ENCODE measurements around the gene UBE3D.
"Not testable (repeated sequence)": the region's sequence is repeated elsewhere in the genome, so short reads cannot be mapped to it uniquely, and the experiment has no call there.

UBE3D gene

DNA sequence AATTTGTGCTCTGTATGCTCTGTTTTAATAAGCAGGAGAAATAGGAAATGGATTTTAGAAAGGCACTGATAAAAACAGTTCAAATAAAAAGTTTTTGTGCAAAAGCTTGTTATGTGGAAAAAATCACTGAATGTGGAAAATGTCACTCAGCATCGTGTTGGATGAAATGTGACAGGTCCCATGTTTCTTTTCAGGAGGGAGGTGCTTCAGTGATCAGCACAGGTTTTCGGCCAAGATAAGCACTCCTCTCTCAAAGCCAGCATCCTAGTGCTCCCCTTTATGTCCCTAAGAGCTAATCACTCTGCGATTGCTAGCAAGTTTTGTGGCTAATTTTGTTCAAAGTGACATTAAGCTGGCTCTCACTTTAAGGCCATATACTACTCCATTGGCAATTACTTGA is 12.0 kb downstream of the UBE3D start:
- no peak for DNase-seq

DNA sequence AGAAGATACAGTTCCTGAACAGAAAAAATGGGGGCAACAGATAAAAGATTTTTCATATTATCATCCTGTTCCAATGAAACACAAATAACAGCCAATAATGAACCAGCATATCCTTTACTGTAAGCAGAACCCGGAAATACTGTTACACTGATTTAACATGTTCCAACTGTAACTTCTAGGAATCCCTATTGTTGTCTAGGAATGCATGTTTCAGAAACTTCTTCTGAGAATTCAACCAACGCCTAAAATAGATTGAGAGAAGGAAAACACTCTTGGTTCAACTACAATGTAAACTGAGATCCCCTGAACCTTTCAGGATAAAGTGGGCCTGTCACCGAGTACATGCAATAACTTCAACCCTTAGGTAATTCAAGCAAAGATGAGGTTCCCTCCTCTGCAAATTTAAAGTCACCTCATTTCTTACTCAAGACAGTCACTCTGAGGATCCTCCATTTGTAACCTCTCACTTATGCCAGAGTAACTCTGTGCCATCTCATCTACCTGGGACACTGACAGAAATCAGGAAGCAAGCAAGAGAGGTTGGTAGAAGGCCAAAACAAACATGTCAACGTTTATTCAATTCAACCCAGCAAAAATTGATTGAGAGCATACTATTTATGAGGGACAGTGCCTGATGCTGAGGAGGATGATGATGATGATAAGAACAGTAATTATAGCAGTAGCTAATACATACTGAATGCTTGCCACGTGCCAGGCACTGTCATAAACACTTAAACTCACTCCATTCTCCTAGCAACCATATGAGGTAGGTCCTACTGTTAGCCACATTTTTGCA is 14.1 kb downstream of the UBE3D start:
- DNase-seq: no peak

DNA sequence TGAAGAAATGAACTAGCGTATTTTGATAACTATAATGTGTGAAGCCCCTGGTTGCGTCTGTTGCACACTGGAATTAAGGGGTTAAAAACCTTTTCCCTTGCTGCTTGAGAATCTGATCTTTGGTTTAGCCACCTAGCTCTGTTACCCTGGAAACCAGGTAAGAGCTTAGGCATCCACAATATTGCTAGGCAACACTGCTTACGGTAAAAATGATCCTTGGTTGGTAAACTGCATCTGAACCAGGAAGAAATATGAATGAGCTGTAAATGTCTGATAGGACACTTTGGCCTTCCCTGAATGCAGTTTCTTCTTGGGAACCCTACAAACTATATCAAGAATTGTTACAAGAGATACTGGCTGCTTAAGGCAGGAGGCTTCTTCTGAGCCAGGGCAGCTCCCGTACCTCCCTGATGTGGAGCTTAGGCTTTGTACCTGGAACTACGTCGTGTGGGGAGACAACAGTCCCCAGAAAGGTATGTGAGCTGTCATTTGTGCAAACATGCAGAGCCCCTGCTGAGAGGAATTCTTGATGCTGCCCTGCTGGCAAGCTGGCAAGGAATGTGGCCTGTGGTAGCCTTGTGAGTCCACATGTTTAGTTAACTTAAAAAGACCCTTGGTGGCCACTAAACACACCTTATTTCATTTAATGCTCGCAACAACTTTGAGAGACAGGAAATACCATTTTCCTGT is 18.4 kb downstream of the UBE3D start:
- no peak for DNase-seq

DNA sequence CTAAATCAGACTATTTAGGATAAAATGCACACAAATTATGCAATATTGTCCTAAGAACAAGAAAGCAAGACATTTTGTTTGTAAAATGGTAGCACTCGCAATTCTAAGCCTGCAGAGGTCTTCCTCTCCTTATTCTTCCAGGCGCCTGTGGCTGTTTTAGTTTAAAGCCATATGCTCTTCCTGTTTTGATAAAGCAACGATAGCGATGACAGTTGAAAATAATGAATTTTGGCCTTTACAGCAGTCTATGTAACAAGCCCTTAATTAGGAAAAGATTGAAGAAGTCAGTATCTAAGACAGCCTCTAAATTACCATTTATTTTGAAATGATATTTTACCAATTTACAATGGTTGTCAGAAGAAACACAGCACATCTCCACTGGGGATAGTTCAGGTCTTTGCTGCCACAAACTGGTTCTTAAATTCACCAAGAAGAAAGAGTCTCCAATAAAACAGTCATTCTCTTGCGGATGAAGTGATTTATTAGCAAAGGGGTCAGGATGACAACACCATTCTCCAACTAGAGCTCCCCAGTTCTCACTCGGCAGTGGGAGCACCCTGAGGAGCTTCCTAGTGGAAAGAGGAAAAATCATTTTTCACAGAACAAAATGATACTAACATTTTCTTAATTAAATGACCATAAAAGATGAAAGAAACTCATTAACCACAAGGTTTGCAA is 21.4 kb downstream of the UBE3D start:
- DNase-seq: no peak

DNA sequence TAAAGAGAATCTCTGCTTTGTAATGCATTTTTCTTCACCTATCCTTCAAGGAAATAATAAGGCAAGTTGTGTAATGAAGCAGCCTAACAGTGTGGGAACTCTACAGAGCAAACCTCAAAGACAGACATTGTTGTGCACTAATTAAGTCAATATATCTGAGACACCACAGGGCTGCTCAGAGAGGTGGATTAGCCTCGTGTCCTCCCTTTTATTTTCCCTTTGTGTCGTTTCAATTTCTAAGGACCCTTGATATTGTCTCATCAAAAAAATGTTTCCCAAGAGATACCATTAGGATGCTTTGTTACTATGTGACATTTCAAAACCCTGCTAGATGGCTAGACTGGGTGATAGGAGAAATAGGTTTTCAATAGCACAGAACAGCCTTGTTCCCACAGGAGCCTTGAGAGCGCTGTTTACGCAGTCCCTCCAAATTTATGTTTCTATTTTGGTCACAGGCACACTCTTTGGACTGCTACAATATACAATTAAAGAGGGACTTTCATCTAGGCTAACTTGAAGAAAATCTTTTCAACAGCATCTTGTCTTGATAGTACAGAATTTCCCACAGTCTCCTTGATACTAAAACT is 23.1 kb downstream of the UBE3D start:
- DNase-seq: no peak

DNA sequence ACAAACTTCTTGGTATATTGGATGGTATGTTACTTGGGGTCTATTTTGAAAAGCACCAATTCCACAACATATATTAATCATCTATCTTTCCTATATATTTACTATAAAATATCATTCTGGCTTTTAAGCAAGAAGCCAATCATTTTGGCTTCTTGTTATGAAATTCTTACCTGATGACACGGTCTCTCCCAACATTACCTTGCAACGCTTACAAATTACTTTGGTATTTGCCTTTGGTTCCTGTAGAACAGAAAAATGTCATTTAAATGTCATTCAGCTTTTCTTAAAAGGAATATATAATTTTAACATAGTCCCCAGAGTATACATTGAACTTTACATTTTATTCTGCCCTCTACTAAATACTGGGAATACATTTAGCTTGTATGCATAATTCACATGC is 27.4 kb downstream of the UBE3D start:
- no peak for DNase-seq

DNA sequence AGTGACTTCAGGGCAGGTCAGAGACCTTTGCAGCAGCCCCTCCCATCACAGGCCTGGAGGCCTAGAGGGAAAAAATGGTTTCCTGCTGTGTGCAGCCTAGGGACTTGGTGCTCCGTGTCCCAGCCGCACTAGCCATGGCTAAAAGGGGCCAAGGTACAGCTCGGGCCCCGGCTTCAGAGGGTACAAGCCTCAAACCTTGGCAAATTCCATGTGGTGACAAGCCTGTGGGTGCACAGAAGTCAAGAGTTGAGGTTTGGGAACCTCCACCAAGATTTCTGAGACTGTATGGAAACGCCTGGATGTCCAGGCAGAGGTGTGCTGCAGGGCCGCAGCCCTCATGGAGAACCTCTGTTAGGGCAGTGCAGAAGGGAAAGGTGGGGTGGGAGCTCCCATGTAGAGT is 34.0 kb downstream of the UBE3D start:
- DNase-seq: no peak

DNA sequence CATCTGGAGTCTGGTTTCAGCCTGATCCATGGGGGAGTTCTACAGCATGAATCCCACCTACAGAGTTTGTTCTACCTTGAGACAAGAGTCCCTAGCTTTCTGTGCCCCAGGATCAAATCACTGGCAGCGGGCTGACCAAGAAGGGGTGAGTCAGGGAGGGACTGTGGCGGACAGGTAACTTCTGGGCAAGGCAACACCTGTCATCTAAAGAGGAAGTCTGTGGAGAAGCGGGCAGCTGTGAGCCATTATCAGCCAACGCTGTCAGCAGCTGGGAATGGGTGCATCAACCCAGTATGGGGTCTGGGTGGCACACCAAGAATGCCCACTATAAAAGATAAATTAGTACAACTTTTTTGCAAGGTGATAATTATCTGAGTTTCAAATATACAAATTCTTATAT is 45.9 kb downstream of the UBE3D start:
- DNase-seq: no peak

DNA sequence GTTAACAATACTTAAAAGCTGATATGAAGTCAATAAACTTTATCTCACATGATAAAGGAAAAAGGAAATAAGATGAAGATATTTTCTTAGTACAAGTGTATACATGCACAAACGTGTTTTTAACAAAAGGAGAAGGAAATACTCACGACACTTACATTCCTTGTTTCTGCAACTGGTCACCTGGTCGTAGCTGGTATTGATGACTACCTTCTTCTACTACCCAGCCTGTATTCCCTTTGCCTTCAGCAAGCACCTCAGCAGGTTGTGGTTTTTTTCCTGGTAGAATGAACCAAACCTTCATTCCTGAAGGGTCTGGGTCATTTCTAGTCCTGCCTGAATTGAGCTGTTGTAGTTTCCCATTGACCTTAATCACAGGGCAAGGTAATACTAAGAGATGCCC is 54.5 kb downstream of the UBE3D start:
- DNase-seq: not testable (repeated sequence)

DNA sequence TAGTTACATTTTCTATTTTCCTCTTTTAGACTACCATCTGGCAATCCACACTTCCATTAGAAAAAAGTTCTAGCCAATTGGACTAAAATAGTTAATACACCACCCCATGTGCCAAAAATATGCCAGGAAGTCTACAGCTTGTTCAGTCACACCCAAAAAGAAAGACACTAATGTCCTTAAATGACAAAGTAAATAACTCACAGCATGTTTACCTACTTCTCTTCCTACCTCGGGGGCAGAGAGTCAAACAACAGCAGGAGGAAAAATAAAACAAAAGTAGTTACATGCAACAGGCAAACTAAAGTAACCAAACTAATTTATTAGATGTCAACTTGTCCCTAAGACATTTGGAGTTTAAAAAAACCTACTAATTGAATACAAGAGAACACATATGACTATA is 57.0 kb downstream of the UBE3D start:
- no peak for DNase-seq

DNA sequence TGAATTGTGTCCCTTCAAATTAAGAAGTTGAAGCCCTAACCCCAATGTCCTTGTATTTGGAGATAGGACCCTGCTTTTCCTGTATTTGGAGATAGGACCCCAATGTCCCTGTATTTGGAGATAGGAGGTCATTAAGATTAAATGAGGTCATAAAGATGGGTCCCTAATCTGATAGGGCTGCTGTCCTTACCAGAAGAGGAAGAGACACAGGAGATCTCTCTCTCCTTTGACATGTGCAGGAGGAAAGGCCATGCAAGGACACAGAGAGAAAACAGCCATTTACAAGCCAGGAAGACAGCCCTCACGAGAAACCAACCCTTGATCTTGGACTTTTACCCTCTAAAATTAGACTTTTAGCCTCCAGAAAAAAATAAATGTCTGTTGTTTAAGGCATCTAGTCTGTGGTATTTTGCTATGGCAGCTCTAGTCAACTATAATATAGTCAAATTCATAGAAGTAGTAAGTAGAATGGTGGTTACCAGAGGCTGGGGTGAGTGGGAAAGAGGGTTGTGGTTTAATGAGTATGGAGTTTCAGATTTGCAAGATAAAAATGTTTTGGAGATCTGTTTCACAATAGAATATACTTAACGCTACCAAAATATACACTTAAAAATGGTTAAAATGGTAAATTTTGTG is 59.3 kb downstream of the UBE3D start:
- DNase-seq: no peak

DNA sequence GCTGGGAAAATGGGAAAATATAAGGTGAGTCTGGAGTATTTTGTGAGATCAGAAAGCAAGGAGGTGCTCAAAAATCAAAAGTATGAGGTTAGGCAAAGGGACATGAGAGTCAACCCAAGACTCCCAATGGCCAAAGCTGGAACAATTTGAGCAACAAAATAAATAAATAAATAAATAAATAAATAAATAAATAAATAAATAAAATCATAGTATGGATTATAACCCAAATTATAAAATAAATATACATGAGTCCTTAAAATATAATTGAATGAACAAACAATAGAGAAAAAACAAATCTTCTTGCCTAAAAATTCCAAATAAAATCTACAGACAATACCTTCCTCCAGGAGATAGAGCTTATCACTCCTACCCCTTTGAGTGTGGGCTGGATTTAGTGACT is 69.5 kb downstream of the UBE3D start:
- no peak for DNase-seq

DNA sequence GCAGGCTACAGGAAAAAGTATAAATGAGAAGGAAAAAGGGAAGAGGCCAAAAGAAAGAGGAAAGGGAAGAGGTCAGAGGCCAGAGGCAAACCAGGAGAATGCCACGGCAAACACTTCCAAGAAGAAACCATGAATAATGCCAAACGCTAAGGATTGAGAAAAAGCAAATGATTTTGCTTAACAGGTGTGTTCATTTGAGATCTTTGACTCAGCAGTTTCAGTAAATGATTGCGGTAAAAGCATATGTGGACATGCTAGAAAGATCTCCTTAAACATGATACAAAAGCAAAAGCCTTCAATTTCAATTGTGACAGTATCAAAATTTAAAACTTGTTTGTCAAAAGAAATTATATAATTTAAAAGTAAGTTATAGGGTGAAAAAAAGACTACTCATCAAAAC is 70.6 kb downstream of the UBE3D start:
- DNase-seq: no peak

DNA sequence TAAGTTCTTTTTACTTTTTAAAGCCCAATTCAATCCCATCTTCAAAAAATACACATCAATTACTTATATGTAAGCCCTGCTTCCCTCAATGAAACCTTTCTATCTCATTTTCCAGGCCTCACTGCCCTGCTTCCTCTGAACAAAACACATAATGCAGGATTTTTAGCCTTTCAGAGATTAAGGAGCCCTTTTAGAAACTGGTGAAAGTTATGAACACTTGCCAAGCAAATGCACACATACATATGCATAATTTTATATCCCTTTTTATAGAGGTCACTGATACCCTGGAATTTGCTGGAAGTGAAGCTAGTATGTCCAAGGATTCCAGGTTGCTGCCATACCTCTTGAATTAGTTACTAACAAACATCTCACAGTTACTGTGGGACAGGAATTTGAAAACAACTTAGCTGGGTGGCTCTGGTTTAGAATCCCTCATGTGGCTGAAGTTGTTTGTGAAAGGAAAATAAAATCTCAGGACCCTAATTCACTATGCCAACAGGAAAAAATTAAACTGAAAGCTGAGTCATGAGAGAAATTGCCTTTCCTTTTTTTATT is 75.8 kb downstream of the UBE3D start:
- no peak for DNase-seq

DNA sequence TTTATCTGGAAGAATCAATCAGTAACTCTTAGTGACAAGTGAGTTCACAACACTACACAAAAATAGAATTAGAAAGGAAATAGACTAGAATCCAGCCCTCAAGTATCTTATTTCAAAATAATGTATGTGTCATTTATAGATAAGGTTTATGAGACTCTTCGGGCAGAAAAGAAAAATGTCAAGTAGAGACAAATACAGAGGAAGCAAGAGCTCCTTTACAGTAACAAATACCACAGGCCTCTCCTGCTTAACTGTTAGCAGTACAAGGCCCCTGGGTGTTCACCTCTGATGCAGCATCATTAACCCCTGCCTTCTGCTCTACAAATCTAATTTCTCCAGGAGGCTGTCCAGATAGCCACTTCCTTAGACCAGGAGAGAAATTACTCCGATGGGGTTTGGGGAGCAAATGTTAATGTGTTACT is 76.7 kb downstream of the UBE3D start:
- no peak for DNase-seq

DNA sequence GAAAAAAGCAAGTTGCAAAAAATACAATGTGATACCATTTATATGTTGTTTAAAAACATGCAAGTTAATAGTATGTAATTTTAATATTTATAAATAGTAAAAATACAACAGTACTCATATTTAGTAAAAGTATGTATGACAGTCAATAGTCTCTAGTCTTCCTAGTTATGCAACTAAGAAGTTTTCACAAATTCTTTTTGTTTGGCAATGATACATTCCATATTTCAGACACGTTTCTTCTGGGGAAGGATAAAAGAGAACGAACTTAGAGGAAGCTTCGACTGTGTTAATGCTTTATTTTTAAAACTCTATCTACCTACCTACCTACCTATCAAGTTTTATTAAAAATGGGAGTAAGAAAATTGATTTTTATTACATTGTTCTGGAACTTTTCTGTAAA is 77.7 kb downstream of the UBE3D start:
- DNase-seq: no peak

DNA sequence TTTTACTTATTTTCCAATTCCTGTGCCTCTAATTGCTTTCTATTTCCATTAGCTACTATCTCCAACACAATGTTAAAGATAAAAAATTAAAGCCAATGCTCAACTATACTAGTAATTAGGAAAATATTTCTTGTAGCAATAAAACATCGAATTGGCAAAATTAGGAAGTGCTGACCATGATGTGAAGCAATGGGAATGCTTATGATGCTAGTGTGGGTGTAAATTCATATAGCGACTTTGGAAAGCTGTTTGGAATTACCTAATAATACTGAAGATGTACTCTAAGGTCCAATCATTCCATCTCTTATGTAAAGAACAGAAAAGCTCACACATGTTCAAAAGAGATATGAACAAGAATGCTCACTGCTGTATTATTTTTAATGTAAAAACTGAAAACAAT is 78.2 kb downstream of the UBE3D start:
- DNase-seq: no peak

DNA sequence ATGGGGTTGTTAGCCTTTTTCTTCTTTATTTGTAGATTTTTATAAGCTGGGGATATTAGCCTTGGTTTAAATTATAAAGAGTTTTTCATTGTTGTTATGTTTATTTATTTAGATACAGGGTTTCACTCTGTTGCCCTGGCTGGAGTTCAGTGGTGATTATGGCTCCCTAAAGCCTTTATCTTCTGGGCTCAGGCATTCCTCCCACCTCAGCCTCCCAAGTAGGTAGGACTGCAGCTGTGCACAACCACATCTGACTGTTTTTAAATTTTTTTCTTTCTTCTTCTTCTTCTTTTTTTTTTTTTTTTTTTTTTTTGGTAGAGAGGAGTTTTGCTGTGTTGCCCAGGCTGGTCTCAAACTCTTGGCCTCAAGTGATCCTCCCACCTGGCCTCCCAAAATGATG is 80.9 kb downstream of the UBE3D start:
- no peak for DNase-seq

DNA sequence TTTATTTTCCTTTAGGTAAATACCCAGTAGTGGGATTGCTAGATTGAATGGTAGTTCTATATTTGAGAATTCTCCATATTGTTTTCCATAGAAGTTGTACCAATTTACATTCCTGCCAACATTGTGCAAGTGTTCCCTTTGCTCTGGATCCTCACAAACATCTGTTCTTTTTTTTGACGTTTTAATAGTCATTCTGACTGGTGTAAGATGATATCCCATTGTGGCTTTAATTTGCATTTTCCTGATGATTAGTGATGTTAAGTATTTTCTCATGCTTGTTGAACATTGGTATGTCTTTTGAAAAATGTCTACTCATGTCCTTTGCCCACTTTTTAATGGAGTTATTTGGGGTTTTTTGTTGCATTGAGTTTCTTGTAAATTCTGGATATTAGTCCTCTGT is 85.6 kb downstream of the UBE3D start:
- no peak for DNase-seq

DNA sequence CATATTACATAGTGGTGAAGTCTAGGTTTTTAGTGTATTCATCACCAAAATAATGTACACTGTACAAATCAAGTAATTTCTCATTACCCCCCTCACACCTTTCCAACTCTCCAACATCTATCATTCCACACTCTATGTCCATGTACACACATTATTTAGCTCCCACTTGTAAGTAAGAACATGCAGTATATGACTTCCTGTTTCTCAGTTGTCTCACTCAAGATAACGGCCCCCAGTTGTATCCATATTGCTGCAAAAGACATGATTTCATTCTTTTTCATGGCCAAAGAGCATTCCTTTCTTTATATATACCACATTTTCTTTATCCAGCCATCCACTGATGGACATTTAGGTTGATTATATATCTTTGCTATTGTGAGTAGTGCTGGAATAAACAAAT is 86.0 kb downstream of the UBE3D start:
- no peak for DNase-seq

DNA sequence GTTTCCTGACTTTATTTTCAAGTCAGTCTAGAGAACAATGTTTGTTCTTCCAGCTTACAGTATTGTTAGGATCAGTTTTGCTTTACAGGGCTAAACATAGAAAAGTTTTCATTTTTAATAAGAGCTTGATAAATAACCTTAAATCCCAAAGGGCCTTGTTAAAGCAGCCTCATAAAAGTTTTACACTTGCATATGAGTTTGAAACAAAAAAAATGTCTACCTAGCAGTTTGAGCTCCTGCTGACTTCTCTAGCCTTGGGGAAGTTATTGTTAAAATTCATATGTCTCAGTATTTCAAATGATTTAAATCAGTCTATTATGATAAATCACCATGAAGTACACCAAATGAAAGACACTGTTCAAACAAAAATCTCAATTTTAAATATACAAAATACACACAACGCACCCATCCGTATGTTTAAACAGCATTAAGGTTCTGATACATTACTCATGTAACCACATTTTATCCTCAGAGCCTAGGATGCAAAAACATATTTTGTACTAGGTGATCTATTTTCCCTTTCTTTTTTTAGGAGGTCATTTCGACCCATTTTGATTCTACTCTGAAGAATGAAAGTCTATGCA is 87.2 kb downstream of the UBE3D start:
- no peak for DNase-seq

DNA sequence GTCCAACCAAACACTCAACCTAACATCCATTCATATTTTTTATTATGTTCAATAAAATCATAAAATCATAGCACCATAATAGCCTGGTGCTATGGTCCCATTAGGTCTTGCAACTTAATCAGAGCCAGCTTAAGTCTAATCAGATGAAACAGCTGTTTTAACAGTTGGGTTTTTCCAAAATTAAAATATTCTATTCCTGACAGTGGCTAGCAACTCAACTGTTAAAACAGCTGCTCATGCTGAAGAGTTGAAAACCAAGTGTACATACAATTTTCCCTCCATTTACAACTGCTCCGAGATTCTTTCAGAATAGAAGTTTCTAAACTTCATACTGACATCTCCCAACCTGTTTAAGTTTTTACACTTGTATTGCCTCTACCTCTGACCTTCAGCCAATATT is 89.5 kb downstream of the UBE3D start:
- DNase-seq: no peak

Measured in CD4-positive, alpha-beta T cell treated with Interferon alpha-2 for 1 hour (primary cell).